Fibroblast of mammary gland (primary cell): ENCODE results near the gene GLE1.

Experiments used
- DNase-seq: peaks from one replicate; pipeline ENCODE4 v3.0.0-alpha.2; 2010; ENCODE audit warnings: low read depth
- H3K4me3 ChIP-seq: 2 replicates; pipeline ENCODE4 v1.5.1; 2011; ENCODE audit warnings: low read depth, mild to moderate bottlenecking, low read length, moderate library complexity; ENCODE audit not compliant: control insufficient read depth
- TF ChIP-seq, protein P1 (sequence below): conservative IDR thresholded peaks from 2 replicates; pipeline ENCODE4 v1.5.1; 2011; ENCODE audit warnings: low read depth, low read length, inconsistent platforms; ENCODE audit not compliant: control insufficient read depth, insufficient read depth

The GLE1 gene

GRCh38 chr9:128552153-128552743 is 47.7 kb downstream of the GLE1 start, which contains the start of gene SPTAN1:
Gene SPTAN1, plus strand, starts transcription at chr9:128552587. Its CDS starts 14,154 bp downstream, at chr9:128566741.
- peak; percentile 89 for DNase-seq
- H3K4me3 ChIP-seq, result peak within 1 kb of the TSS; percentile 87
- TF ChIP-seq, protein P1, sequence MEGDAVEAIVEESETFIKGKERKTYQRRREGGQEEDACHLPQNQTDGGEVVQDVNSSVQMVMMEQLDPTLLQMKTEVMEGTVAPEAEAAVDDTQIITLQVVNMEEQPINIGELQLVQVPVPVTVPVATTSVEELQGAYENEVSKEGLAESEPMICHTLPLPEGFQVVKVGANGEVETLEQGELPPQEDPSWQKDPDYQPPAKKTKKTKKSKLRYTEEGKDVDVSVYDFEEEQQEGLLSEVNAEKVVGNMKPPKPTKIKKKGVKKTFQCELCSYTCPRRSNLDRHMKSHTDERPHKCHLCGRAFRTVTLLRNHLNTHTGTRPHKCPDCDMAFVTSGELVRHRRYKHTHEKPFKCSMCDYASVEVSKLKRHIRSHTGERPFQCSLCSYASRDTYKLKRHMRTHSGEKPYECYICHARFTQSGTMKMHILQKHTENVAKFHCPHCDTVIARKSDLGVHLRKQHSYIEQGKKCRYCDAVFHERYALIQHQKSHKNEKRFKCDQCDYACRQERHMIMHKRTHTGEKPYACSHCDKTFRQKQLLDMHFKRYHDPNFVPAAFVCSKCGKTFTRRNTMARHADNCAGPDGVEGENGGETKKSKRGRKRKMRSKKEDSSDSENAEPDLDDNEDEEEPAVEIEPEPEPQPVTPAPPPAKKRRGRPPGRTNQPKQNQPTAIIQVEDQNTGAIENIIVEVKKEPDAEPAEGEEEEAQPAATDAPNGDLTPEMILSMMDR, result no peak

GRCh38 chr9:128552744-128553440 is 48.4 kb downstream of the GLE1 start:
- peak overlapping the region; percentile 87 for H3K4me3 ChIP-seq
- DNase-seq, result no peak
- TF ChIP-seq, protein P1, result no peak

GRCh38 chr9:128553728-128554127 is 49.2 kb downstream of the GLE1 start:
- peak; percentile 88 for DNase-seq
- peak overlapping the region; percentile 87 for H3K4me3 ChIP-seq
- TF ChIP-seq, protein P1, result no peak

- TF ChIP-seq, protein P1, result peak; percentile 3
- DNase-seq, result peak; percentile 87
- H3K4me3 ChIP-seq, result peak overlapping the region; percentile 87
Observed at GRCh38 chr9:128554155-128554862, 49.8 kb downstream of the GLE1 start.

- TF ChIP-seq, protein P1, result no peak
- H3K4me3 ChIP-seq, result no peak overlapping the region
- peak; percentile 47 for DNase-seq
Observed at GRCh38 chr9:128555180-128555721, 50.7 kb downstream of the GLE1 start.

GRCh38 chr9:128556276-128556675 is 51.8 kb downstream of the GLE1 start:
- no peak overlapping the region for H3K4me3 ChIP-seq
- TF ChIP-seq, protein P1, result no peak
- no peak for DNase-seq
